Spleen (tissue), 11 donors: ENCODE data around the gene PRDX3. TPM values are rescaled to one million over a fixed set of nuclear protein-coding genes. Genes with fewer than 3 reads are reported as not detected.
"Not testable (repeated sequence)": the region's sequence is repeated elsewhere in the genome, so short reads cannot be mapped to it uniquely, and the experiment has no call there.

ENCODE experiments used
- DNase-seq: peaks from one replicate; pipeline ENCODE4 v3.0.0-alpha.2; 2020
- H3K27ac ChIP-seq, 8 donors: fragments of 200-600 bp; sonication (generic) in 7 of 8; 1 replicate in 4 of 8; 2 replicates in 4 of 8; pipeline versions ENCODE4 v1.5.0 to v1.8.0; 2016 to 2021; ENCODE audit warnings: inconsistent platforms in 4 of 8, mild to moderate bottlenecking in 4 of 8, moderate library complexity in 1 of 8
- H3K27me3 ChIP-seq, 7 donors: fragments of 200-600 bp; sonication (generic) in 6 of 7; replicated peaks in 1 of 7; 1 replicate in 4 of 7; 2 replicates in 3 of 7; pipeline versions ENCODE4 v1.5.0 to v1.8.0; 2016 to 2021; ENCODE audit warnings: inconsistent platforms in 3 of 7, mild to moderate bottlenecking in 1 of 7
- H3K36me3 ChIP-seq, 6 donors: fragments of 200-600 bp; sonication (generic) in 5 of 6; 1 replicate in 4 of 6; 2 replicates in 2 of 6; pipeline versions ENCODE4 v1.5.0 to v1.8.0; 2016 to 2021; ENCODE audit warnings: inconsistent platforms in 2 of 6
- H3K4me1 ChIP-seq, 6 donors: fragments of 200-600 bp; sonication (generic) in 5 of 6; 1 replicate in 3 of 6; 2 replicates in 3 of 6; pipeline versions ENCODE4 v1.5.0 to v1.8.0; 2016 to 2021; ENCODE audit warnings: inconsistent platforms in 3 of 6
- H3K4me3 ChIP-seq, 8 donors: fragments of 200-600 bp; sonication (generic) in 7 of 8; 1 replicate in 4 of 8; 2 replicates in 4 of 8; pipeline versions ENCODE4 v1.5.0 to v1.8.0; 2016 to 2021; ENCODE audit warnings: inconsistent platforms in 4 of 8, mild to moderate bottlenecking in 4 of 8, moderate library complexity in 2 of 8
- H3K9me3 ChIP-seq, 8 donors: fragments of 200-600 bp; sonication (generic) in 7 of 8; 1 replicate in 4 of 8; 2 replicates in 4 of 8; pipeline versions ENCODE4 v1.5.0 to v1.8.0; 2016 to 2021; ENCODE audit warnings: inconsistent platforms in 4 of 8
- CTCF ChIP-seq, 11 experiments: fragments of 200-600 bp in 7 of 11; fragments of 450-650 bp in 4 of 11; sonication (generic) in 4 of 11; IDR thresholded peaks in 8 of 11; conservative IDR thresholded peaks in 3 of 11; 1 replicate in 7 of 11; 2 replicates in 4 of 11; pipeline versions ENCODE4 v1.4.0 to v1.8.0; 2016 to 2021; ENCODE audit warnings: antibody characterized with exemption in 11 of 11, inconsistent platforms in 4 of 11, mild to moderate bottlenecking in 1 of 11
- POLR2A ChIP-seq, 3 donors: fragments of 450-650 bp; IDR thresholded peaks; one replicate each; pipeline ENCODE4 v1.5.1; 2017; ENCODE audit warnings: antibody characterized with exemption in 3 of 3, mild to moderate bottlenecking in 1 of 3
- POLR2AphosphoS5 ChIP-seq, 3 donors: sonication (generic); formaldehyde crosslinking; IDR thresholded peaks; one replicate each; pipeline ENCODE4 v1.5.1; 2017; ENCODE audit warnings: antibody characterized with exemption in 3 of 3
- WGBS, 5 donors: extraction: QIAGEN DNeasy Blood & Tissue Kit in 3 of 5; methylation state at CpG; one replicate each; pipeline versions ENCODE4 v1.1.5 to v1.1.7; 2013 to 2018; 5-methylcytosine and 5-hydroxymethylcytosine counted together
- intact Hi-C: fragments of 100-400 bp; cut with DNase I; formaldehyde crosslinking; loops from one replicate; pipeline ENCODE4 v1.15.0; 2023; ENCODE audit warnings: low total_unique reads
- polyA plus RNA-seq, 3 donors: library from polyadenylated mRNA; stranded (reverse); fragments of 200-250 nt; gene quantifications; one replicate each; pipeline ENCODE4 v1.2.1, GENCODE V29; 2013
- total RNA-seq, 7 donors: library from RNA; depleted of rRNA in 3 of 7; stranded (reverse); fragments of >200 nt in 3 of 7; fragmentation: NEBNext Ultra II Directional in 4 of 7; extraction: Animal tissue kit (Norgen Biotek cat#: 25700) in 4 of 7; gene quantifications; one replicate each; pipeline versions ENCODE4 v1.1.0 to v1.2.1, GENCODE V29; 2016 to 2021
- donor health status: healthy with polysubstance abuse.
- donor health status: DM: no; HTN: no; CAD: no; lungs with moderate emphysema.
- donor health status: DM: no; HTN: no; CAD: no.
- donor health status: Bipolar disorder and iron deficiency.
- donor health status: healthy.
- donor health status: DM: no; HTN: no; CAD: no.
- donor health status: DM: yes; HTN: yes; CAD: no.

Gene PRDX3
- total and polyA plus RNA-seq, 10 donors = 61.9 to 138 (median 96.5) TPM

- 80 to 91% (median 85%) methylated on average over 21 of the region's 21 CpGs for WGBS, 5 donors
- no peak for TF ChIP-seq POLR2A (IDR thresholded peaks at IDR 0.05)
- TF ChIP-seq CTCF (IDR thresholded peaks at IDR 0.05 in 8 of 11, conservative IDR thresholded peaks at IDR 0.05 in 3 of 11) = no peak
- no peak for TF ChIP-seq POLR2AphosphoS5 (IDR thresholded peaks at IDR 0.05)
- no peak for DNase-seq
- peaks cover 0 to 23% (median 10%) of the 10 kb centered on the region in 6 donors for H3K4me1 ChIP-seq
- peaks cover 0 to 53% (median 14%) of the 10 kb centered on the region in 6 donors for H3K36me3 ChIP-seq
- peak overlapping the region in 5 of 8 donors; percentile 7 to 71 (median 60) for H3K27ac ChIP-seq
- no peak overlapping the region for H3K4me3 ChIP-seq
- intact Hi-C loops = no loop called here
- no peaks in the 10 kb centered on the region for H3K9me3 ChIP-seq
- no peaks in the 10 kb centered on the region for H3K27me3 ChIP-seq
These were observed 37.9 kb downstream of the PRDX3 start for GRCh38 chr10:119140603-119141245.

- H3K36me3 ChIP-seq = peaks cover 0 to 46% (median 9%) of the 10 kb centered on the region in 6 donors
- peak; percentile 88 for DNase-seq
- no peaks in the 10 kb centered on the region for H3K27me3 ChIP-seq
These were observed 39.0 kb downstream of the PRDX3 start for GRCh38 chr10:119139464-119140067.

GRCh38 chr10:119138346-119139306 lies 40.0 kb downstream of the PRDX3 start:
- H3K27ac ChIP-seq = peak overlapping the region in 5 of 8 donors; percentile 55 to 71 (median 60)
- intact Hi-C loops = no loop called here
- TF ChIP-seq POLR2AphosphoS5 (IDR thresholded peaks at IDR 0.05) (peak in 1 of 3 donors; percentile 13), POLR2A (IDR thresholded peaks at IDR 0.05) (no peak)
- no peaks in the 10 kb centered on the region for H3K27me3 ChIP-seq
- peak; percentile 67 for DNase-seq
- H3K36me3 ChIP-seq = peaks cover 0 to 46% (median 11%) of the 10 kb centered on the region in 6 donors
- H3K4me3 ChIP-seq = no peak overlapping the region
- H3K4me1 ChIP-seq = peaks cover 0 to 42% (median 19%) of the 10 kb centered on the region in 6 donors
- H3K9me3 ChIP-seq = no peaks in the 10 kb centered on the region
- WGBS, 5 donors = 77 to 91% (median 86%) methylated on average over 15 to 16 of the region's 16 CpGs

More at GRCh38 chr10:119139464-119140067, 39.0 kb downstream of the PRDX3 start:
- Histone ChIP-seq H3K4me3 (no peak overlapping the region), H3K27ac (peak overlapping the region in 5 of 8 donors; percentile 7 to 71 (median 60)), H3K9me3 (no peaks in the 10 kb centered on the region), H3K4me1 (peaks cover 0 to 34% (median 15%) of the 10 kb centered on the region in 6 donors)
- 78 to 84% (median 81%) methylated on average over 13 of the region's 13 CpGs for WGBS, 5 donors
- TF ChIP-seq POLR2A (IDR thresholded peaks at IDR 0.05) = no peak
- peak; percentile 18 to 72 (median 57) for TF ChIP-seq CTCF (IDR thresholded peaks at IDR 0.05 in 8 of 11, conservative IDR thresholded peaks at IDR 0.05 in 3 of 11)
- TF ChIP-seq POLR2AphosphoS5 (IDR thresholded peaks at IDR 0.05) = peak; percentile 41 to 42 (median 42)
- intact Hi-C loops = no loop called here

GRCh38 chr10:119137878-119138277 lies 40.7 kb downstream of the PRDX3 start:
- H3K4me3 ChIP-seq, H3K9me3 ChIP-seq, DNase-seq, H3K27me3 ChIP-seq, intact Hi-C loops: not testable (repeated sequence)
- H3K4me1 ChIP-seq = peaks cover 0 to 50% (median 24%) of the 10 kb centered on the region in 6 donors
- H3K36me3 ChIP-seq = peaks cover 0 to 46% (median 18%) of the 10 kb centered on the region in 6 donors
- 72 to 82% (median 81%) methylated on average over 8 of the region's 8 CpGs for WGBS, 5 donors
- H3K27ac ChIP-seq = peak overlapping the region in 5 of 8 donors; percentile 13 to 71 (median 60)
